ENCODE data around the gene CLEC18A. TPM values are rescaled to one million over a fixed set of nuclear protein-coding genes. Genes with fewer than 3 reads are reported as not detected.

Gene CLEC18A
- total and polyA plus RNA-seq, 2 of the 8 experiments (the other 6 are each of a cell fraction or from before 2014, with no cell fraction given): 1.3 to 1.4 TPM

DNA sequence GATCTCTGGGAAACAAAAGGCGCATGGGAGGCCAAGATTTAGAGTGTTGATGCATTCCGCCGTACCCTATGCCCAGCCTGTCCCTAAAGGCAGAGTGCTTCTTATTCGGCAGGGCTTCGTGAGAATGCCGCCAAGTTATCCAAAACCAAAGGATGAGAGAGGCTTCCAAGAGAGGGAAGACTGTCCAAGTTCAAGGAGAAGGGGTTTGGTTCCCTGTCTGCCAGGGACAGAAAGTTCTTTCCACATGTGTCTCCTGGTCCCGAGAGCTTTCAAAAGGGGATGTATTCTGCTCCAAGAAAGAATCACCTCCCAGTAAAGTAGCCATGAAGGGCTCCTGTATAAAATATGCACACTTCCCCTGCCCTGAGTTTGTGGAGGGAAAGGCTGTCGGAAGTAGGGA lies 42.1 kb upstream of the CLEC18A start:
- H4K91ac ChIP-seq (replicated peaks; ENCODE audit: insufficient read length, low read length): no peak overlapping the region
- H3K79me2 ChIP-seq (ENCODE audit: control insufficient read depth in 1 of 2, insufficient read depth in 2 of 2, low read length in 2 of 2): no peaks in the 10 kb centered on the region
- H3K9ac ChIP-seq (replicated peaks in 1 of 4; ENCODE audit: extremely low read depth in 1 of 4, low read depth in 3 of 4, low read length in 3 of 4): no peak overlapping the region
- no peaks in the 10 kb centered on the region for H3K9me3 ChIP-seq (ENCODE audit: insufficient read depth in 2 of 2, low read depth in 1 of 2, low read length in 1 of 2)
- no peak for FAIRE-seq
- no peak overlapping the region for H2BK15ac ChIP-seq (ENCODE audit: low read length)
- no peaks in the 10 kb centered on the region for H3K27me3 ChIP-seq (replicated peaks in 1 of 4; ENCODE audit: control insufficient read depth in 3 of 4, extremely low read depth in 1 of 4, insufficient read depth in 3 of 4, low read length in 3 of 4)
- H2AK5ac ChIP-seq (ENCODE audit: low read depth, low read length): no peak overlapping the region
- H2AFZ ChIP-seq (ENCODE audit: low read length): no peak overlapping the region
- H3K23ac ChIP-seq (ENCODE audit: insufficient read length): no peak overlapping the region
- no peak overlapping the region for H2BK20ac ChIP-seq (ENCODE audit: low read length)
- CTCF ChIA-PET (ENCODE audit: partially characterized antibody): interaction anchor here (0.6 to 11.4 kb wide), 3 partner anchors 9 to 1317 kb away, joined by 3 to 74 read pairs (median 4); no protein-coding TSS in a partner anchor
- no peak overlapping the region for H3K27ac ChIP-seq (ENCODE audit: low read depth, low read length)
- H4K8ac ChIP-seq (ENCODE audit: extremely low read depth, insufficient read depth, low read length): no peak overlapping the region
- no peak overlapping the region for H3K4me3 ChIP-seq (ENCODE audit: extremely low read depth in 1 of 4, insufficient read depth in 2 of 4, low read depth in 3 of 4, low read length in 4 of 4)
- no peak overlapping the region for H3K14ac ChIP-seq (ENCODE audit: insufficient read length)
- H4K20me1 ChIP-seq (replicated peaks in 1 of 2; ENCODE audit: control insufficient read depth in 1 of 2, insufficient read depth in 2 of 2, low read length in 2 of 2): no peaks in the 10 kb centered on the region
- no peak overlapping the region for H3K4ac ChIP-seq (replicated peaks; ENCODE audit: insufficient read length, low read depth, low read length)
- peaks cover 0 to 9% (median 0%) of the 10 kb centered on the region in 4 experiments; a peak in 1 of 8 replicates for H3K36me3 ChIP-seq (ENCODE audit: control insufficient read depth in 2 of 4, insufficient read depth in 4 of 4, low read length in 3 of 4)
- no peaks in the 10 kb centered on the region for H3K79me1 ChIP-seq (ENCODE audit: low read depth, low read length)
- H3K4me2 ChIP-seq (ENCODE audit: insufficient read depth in 1 of 2, low read depth in 2 of 2, low read length in 2 of 2): no peak overlapping the region
- H3K18ac ChIP-seq (ENCODE audit: extremely low read depth, low read length): no peak overlapping the region
- no peak overlapping the region for H3K56ac ChIP-seq (replicated peaks; ENCODE audit: insufficient read length, low read depth, low read length)
- no peak overlapping the region for H2BK120ac ChIP-seq (replicated peaks; ENCODE audit: low read depth, low read length)
- POLR2A ChIA-PET (ENCODE audit: partially characterized antibody): no interaction called here
- WGBS, 2 experiments (ENCODE audit: extremely low coverage in 1 of 2, insufficient coverage in 1 of 2, insufficient read length in 1 of 2, insufficient replicate concordance in 2 of 2, low coverage in 1 of 2, low lambda C conversion rate in 2 of 2, missing lambda C conversion rate in 1 of 2): 90% methylated on average over 8 of the region's 8 CpGs; no CpG with 5 or more reads in 1 of the 2 experiments
- no peak overlapping the region for H4K5ac ChIP-seq (ENCODE audit: insufficient read length, low read depth, low read length)
- H2BK5ac ChIP-seq (ENCODE audit: low read depth, low read length): no peak overlapping the region
- no peak overlapping the region for H2BK12ac ChIP-seq (ENCODE audit: low read depth, low read length)
- no peak for DNase-seq (ENCODE audit: low read depth in 1 of 2, low spot score in 2 of 2)
- no peaks in the 10 kb centered on the region for H3K23me2 ChIP-seq (ENCODE audit: low read depth, low read length)
- peaks cover 0 to 9% (median 0%) of the 10 kb centered on the region in 4 experiments; a peak in 2 of 7 replicates for H3K4me1 ChIP-seq (replicated peaks in 1 of 4; ENCODE audit: control insufficient read depth in 3 of 4, insufficient read depth in 4 of 4, low read length in 3 of 4)
- TF ChIP-seq EGR1 (IDR thresholded peaks at IDR 0.05; ENCODE audit: borderline replicate concordance, low read depth, low read length) (no peak), CBX8 (IDR thresholded peaks at IDR 0.05; ENCODE audit: borderline replicate concordance, low read depth, low read length) (no peak), POLR2AphosphoS5 (IDR thresholded peaks at IDR 0.05; ENCODE audit: low read depth, low read length) (no peak), RXRA (IDR thresholded peaks at IDR 0.05; ENCODE audit: insufficient read depth, low read depth, low read length) (no peak), YY1 (IDR thresholded peaks at IDR 0.05; ENCODE audit: low read depth, low read length) (no peak), TEAD4 (IDR thresholded peaks at IDR 0.05; ENCODE audit: low read depth, low read length) (no peak), HDAC6 (IDR thresholded peaks at IDR 0.05; ENCODE audit: low read depth, low read length) (no peak), GTF2F1 (IDR thresholded peaks at IDR 0.05; ENCODE audit: borderline replicate concordance, low read depth, low read length) (no peak), RNF2 (IDR thresholded peaks at IDR 0.05; ENCODE audit: borderline replicate concordance, low read depth, low read length, missing control alignments, poor library complexity, severe bottlenecking) (no peak), JUN (IDR thresholded peaks at IDR 0.05; ENCODE audit: low read depth, low read length) (no peak), NANOG (IDR thresholded peaks at IDR 0.05; ENCODE audit: insufficient read depth, low read depth, low read length, poor library complexity, severe bottlenecking) (no peak), MAFK (IDR thresholded peaks at IDR 0.05; ENCODE audit: low read depth, low read length) (no peak), SIN3A (conservative IDR thresholded peaks at IDR 0.05 in 1 of 2, IDR thresholded peaks at IDR 0.05 in 1 of 2; ENCODE audit: low read depth in 1 of 2, low read length in 2 of 2) (no peak), TAF7 (optimal IDR thresholded peaks at IDR 0.05; ENCODE audit: borderline replicate concordance, low read depth, low read length) (no peak)

All from H1 (cell line).